ENCODE results near the gene C2CD4C.
"Not testable (repeated sequence)": the region's sequence is repeated elsewhere in the genome, so short reads cannot be mapped to it uniquely, and the experiment has no call there.

The C2CD4C gene

GRCh38 chr19:391207-391557, 17.8 kb downstream of the C2CD4C start:
- TF ChIP-seq, protein P1, sequence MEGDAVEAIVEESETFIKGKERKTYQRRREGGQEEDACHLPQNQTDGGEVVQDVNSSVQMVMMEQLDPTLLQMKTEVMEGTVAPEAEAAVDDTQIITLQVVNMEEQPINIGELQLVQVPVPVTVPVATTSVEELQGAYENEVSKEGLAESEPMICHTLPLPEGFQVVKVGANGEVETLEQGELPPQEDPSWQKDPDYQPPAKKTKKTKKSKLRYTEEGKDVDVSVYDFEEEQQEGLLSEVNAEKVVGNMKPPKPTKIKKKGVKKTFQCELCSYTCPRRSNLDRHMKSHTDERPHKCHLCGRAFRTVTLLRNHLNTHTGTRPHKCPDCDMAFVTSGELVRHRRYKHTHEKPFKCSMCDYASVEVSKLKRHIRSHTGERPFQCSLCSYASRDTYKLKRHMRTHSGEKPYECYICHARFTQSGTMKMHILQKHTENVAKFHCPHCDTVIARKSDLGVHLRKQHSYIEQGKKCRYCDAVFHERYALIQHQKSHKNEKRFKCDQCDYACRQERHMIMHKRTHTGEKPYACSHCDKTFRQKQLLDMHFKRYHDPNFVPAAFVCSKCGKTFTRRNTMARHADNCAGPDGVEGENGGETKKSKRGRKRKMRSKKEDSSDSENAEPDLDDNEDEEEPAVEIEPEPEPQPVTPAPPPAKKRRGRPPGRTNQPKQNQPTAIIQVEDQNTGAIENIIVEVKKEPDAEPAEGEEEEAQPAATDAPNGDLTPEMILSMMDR (IDR thresholded peaks at IDR 0.05; ENCODE audit: extremely low read depth, missing control alignments) = no peak
- no peak for DNase-seq (ENCODE audit: low spot score)

- DNase-seq (ENCODE audit: low spot score) = no peak
- TF ChIP-seq, protein P1 (IDR thresholded peaks at IDR 0.05; ENCODE audit: extremely low read depth, missing control alignments) = no peak
Observed at GRCh38 chr19:390386-391206, 18.4 kb downstream of the C2CD4C start.

DNA sequence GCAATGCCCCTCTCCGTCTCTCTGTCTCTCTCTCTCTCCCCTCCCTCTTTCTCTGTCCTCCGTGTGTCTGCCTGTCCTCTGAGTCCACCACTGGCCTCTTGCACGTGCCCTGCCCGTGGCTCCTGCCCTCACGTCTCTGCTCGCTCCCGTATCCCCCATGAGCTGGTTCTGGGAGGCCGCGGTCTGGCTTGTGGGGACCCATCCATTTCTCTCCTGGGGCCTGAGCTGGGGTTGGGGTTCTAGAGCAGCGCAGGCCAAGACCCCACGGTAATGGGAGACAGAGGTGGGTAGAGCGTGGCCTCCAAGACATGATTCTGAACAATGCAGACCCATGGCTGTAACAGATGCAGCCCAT, 19.0 kb downstream of the C2CD4C start:
- TF ChIP-seq, protein P1 (IDR thresholded peaks at IDR 0.05; ENCODE audit: extremely low read depth, missing control alignments) = no peak
- DNase-seq (ENCODE audit: low spot score) = no peak

- TF ChIP-seq, protein P1 (IDR thresholded peaks at IDR 0.05; ENCODE audit: extremely low read depth, missing control alignments) = no peak
- DNase-seq (ENCODE audit: low spot score) = no peak
Observed at GRCh38 chr19:389255-389934, 19.6 kb downstream of the C2CD4C start.

DNA sequence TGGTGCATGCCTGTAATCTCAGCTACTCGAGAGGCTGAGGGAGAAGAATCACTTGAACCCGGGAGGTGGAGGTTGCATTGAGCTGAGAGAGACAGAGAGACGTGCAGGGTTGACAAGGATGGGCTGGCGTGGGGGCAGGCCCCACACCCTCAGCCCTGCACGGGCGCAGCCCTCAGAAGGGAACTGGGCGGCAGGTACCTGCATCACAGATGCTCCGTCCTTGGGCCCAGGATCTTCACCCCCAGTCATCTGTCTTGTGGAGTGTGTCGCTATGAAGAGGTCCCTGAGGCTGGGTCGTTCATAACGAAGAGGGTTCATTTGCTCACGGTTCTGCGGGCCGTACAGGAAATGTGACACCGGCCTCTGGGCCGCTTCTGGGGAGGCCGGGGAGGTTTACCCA, 20.3 kb downstream of the C2CD4C start:
- DNase-seq (ENCODE audit: low spot score) = no peak
- TF ChIP-seq, protein P1 (IDR thresholded peaks at IDR 0.05; ENCODE audit: extremely low read depth, missing control alignments) = no peak

DNA sequence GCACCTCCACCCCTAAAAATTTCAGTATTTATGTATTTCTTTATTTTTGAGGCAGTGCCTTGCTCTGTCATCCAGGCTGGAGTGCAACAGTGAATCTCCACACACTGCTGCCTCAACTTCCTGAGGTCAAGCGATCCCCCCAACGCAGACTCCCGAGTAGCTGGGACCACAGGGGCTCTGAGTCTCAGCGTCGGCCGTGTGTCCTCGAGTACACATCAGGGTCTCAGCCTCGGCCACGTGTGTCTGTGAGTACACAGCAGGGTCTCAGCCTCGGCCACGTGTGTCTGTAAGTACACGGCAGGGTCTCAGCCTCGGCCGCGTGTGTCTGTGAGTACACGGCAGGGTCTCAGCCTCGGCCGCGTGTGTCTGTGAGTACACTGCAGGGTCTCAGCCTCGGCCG, 21.2 kb downstream of the C2CD4C start:
- no peak for DNase-seq (ENCODE audit: low spot score)
- TF ChIP-seq, protein P1 (IDR thresholded peaks at IDR 0.05; ENCODE audit: extremely low read depth, missing control alignments) = no peak

- DNase-seq (ENCODE audit: low spot score) = not testable (repeated sequence)
Observed at GRCh38 chr19:386632-387301, 22.2 kb downstream of the C2CD4C start.

- DNase-seq (ENCODE audit: low spot score) = not testable (repeated sequence)
Observed at GRCh38 chr19:386189-386588, 22.8 kb downstream of the C2CD4C start.
